ENCODE results near the gene SEC14L1.
A peak's percentile ranks its signal among the peaks of the same experiment; 100 is the strongest.
"Not testable (repeated sequence)": the region's sequence is repeated elsewhere in the genome, so short reads cannot be mapped to it uniquely, and the experiment has no call there.

The SEC14L1 gene

DNA sequence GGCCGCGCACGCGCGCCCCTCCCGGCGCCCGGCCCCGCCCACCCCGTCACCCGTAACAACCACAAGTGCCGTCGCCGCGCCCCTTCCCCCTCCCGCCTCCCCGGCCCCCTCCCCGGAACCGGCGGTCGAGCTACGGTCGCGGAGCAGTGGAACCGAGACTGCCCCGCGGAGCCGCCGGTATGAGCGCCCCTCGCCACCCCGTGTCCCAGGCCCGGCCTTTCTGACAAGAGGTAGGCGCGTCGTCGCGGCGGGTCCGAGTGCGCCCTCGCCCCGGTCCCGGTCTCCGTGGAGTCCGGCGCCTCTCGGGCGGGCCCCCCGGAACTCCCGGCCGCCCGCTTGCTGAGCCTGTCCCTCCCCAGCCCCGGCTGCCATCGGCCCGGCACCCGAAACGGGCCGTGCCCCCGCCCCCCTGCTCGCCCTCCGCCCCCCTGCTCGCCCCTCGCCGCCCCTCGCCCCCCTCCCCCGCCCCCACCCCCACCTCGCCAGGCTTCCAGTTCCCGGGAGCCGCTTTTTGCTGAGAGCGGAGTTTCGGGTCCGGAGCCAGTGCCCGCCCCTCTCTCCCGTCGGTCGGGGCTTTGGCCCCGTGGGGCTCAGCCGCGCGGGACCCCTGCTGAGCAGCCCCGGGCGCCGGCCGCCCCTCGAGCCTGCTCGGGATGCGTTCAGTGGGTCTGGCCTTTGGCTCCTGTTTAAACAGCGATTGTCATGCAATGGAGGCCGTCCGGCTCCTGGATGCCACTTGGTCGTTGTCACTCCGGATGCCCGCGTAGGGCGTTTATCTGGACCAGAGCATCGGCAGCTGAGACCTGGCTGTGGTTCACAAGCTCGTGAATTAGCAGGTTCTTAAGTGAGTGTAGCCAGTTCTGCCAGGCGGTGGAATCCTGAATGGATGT lies at the start of gene SEC14L1:
SEC14L1 (plus strand) TSS at position 92 of the 890 bp plus-strand sequence. CDS start 2,628 bp downstream, outside the sequence.
- DNase-seq (ENCODE audit: low read depth in 2 of 2): peak in 1 of 2 donors; percentile 28

DNA sequence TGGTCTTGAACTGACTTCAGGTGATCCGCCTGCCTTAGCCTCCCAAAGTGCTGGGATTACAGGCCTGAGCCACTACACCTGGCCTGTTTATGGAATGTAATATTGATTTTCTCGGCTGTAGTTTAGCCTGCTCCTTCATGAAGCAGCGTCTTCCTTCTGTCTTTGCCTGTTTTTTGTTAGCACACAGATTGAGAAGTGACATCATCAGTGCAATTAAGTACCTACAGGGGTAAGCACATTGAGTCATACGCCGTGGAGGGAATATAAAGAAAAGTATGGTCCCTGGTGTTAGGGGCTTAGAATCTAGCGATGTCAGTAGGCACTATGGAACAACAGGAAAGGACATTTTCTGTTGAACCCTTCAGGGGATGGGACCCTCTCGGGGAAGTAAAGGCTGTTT lies 48.7 kb upstream of the SEC14L1 start:
- DNase-seq (ENCODE audit: low read depth in 2 of 2): no peak

- no peak for DNase-seq (ENCODE audit: low read depth in 2 of 2)
Measured at GRCh38 chr17:77095461-77095860, 45.3 kb upstream of the SEC14L1 start.

DNA sequence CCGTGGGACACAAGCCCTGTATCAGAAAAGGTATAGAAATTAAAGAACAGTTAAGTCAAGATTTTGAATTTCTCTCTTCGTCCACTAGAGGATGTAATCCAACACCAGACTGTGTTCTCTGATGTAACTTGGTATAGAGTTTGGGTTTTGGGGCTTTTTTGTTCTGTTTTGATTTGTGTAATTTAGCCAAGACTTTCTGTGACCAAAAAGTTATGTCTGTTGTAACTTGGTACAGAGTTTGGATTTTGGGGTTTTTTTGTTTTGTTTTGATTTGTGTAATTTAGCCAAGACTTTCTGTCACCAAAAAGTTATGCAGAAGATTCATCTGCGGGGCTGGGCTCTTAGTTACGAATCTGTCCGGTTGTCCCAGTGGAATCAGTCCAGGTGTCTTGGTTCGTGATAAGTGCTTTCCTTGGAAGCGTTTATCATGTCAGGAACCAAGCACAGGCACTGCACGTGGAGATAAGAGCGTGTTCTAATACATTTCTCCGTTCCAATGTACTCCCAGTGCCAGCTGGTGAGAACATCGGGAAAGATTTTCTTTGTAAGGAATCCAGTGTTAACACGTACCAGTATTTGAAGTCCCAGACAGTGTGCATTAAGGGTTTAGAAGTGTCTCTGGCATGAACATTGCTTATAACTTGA lies 44.1 kb upstream of the SEC14L1 start:
- DNase-seq (ENCODE audit: low read depth in 2 of 2): no peak

GRCh38 chr17:77097631-77098180 lies 43.1 kb upstream of the SEC14L1 start:
- no peak for DNase-seq (ENCODE audit: low read depth in 2 of 2)

DNA sequence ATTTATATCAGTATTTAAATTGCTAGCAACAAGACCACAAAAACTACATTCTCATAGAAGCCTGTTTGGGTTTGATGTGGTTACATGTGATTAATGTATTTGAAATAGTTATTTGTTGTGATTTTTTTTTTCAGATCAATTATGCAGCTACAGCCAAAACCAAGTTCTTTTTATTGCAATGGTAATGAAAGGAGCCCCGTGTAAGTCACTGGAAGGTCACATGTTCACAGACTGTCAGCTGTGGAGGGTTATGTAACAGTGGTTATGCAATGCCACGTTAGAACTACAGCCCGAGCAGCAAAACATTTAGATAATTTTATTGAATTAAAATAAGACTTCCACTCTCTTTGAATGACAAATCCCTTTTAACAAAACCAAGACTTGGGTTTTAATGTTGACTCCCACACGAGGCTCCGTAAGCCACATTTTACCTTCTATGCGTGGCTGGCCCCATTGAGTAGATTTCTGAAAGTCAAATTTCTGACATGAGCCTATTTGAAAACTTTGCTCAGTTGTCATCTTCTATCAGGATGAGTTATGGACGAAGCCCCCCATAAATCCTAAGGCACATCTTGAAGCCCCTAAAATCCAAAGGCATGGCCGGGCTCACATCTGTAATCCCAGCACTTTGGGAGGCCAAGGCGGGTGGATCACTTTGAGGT lies 41.8 kb upstream of the SEC14L1 start:
- DNase-seq (ENCODE audit: low read depth in 2 of 2): no peak

- no peak for DNase-seq (ENCODE audit: low read depth in 2 of 2)
Measured at GRCh38 chr17:77099997-77100396, 40.8 kb upstream of the SEC14L1 start.

DNA sequence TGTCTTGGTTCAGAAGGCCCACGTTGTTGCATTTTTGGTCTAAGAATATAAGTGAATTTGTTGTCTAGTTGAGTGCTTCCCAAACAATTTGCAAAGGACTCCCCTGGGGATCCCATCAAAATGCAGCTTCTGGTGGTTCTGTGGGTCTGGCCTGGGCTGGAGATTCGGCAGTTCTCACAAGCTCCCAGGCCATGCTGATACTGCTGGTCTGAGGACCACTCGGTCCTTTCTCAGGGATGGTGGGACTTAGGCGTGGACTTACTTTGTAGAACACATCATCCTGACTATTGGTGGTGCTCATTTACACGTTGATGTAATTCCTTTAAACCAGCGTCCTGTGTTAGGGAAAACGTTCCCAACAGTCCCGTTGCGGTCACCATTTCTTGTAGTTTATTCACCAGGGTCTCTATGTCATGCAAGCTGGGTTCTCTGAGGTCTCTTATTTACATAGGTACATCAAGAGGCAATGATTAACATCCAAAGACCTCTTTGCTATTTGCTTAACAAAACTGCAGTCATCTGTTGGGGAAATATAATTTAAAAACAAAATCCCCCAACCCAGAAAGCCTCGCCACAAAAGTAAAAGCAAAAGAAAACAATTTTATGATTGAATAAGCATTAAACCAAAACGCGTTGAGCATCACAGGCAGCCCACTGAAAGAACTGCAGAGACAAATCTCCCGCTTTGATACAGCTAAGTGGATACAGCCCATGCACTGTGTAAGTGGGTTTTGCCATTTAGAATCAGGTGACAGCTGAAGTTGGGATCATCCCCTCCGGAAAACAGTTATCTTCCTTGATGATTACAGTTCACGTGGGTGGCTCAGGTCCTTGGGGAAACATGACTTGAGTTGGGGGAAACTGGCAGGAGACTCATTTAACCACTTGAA lies 39.0 kb upstream of the SEC14L1 start:
- no peak for DNase-seq (ENCODE audit: low read depth in 2 of 2)

- DNase-seq (ENCODE audit: low read depth in 2 of 2): not testable (repeated sequence)
Measured at GRCh38 chr17:77102411-77103134, 38.2 kb upstream of the SEC14L1 start.

DNA sequence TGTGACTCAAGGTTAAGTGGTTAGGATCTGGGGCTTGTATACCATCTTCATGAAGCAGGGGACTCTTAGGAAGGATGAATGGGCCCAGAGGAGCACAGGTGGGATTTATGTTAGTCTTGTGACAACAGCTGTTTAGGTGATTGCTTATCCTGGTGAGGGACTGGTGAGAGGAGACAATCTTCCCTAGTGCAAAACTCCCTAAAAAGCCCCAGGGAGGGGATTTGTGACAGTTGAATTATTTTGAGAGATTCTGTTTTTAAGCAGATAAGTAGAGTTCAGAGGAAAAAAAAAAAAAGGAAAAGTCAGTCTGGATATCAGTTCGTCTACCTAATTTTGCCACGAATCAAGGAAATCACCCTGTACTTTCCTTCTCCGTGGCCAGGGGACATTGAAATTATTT lies 35.1 kb upstream of the SEC14L1 start:
- DNase-seq (ENCODE audit: low read depth in 2 of 2): no peak

GRCh38 chr17:77106874-77107358 lies 33.9 kb upstream of the SEC14L1 start:
- no peak for DNase-seq (ENCODE audit: low read depth in 2 of 2)

DNA sequence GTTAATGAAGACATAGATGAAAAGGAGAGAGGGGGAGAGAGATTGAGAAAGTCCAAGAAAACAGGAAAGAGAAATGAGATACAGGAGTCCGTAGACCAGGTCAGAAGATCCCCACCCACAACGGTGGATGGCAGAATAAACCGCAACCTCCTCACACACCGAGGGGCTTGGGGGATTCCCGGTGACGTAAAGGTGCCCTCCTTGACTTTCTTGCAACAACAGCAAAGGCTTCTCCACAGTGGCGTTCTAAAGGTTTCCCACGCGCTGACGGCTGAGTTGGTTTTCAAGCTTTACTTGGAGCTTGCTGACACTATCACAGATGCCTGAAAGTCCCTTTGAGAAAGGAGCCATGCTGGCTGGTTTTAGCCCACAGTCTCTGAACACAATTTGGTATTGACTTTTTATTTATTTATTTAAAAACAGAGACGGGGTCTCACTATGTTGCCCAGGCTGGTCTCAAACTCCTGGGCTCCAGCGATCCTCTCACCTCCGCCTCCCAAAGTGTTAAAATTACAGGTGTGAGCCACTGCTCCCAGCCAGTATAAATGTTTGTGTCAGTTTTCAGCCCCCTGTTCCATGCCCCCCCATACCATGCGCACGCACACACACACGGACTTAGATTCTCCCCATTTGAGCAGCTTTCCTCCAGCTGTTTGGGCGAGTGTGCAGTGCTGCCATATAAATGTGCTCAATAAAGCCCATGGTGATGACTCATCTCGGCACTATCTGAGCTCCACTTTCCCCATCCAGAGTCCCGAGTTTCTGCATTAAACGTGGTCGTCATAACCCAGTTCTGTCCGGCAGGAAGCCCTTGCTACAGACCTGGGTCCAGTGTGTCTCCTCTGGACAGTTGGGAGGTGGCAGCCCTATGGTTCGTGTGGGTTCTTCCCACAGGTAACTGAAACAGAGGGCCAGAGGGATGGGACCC lies 33.0 kb upstream of the SEC14L1 start:
- DNase-seq (ENCODE audit: low read depth in 2 of 2): peak; percentile 82 to 84

- no peak for DNase-seq (ENCODE audit: low read depth in 2 of 2)
Measured at GRCh38 chr17:77109159-77109759, 31.5 kb upstream of the SEC14L1 start.

- DNase-seq (ENCODE audit: low read depth in 2 of 2): no peak
Measured at GRCh38 chr17:77109764-77110359, 30.9 kb upstream of the SEC14L1 start.

DNA sequence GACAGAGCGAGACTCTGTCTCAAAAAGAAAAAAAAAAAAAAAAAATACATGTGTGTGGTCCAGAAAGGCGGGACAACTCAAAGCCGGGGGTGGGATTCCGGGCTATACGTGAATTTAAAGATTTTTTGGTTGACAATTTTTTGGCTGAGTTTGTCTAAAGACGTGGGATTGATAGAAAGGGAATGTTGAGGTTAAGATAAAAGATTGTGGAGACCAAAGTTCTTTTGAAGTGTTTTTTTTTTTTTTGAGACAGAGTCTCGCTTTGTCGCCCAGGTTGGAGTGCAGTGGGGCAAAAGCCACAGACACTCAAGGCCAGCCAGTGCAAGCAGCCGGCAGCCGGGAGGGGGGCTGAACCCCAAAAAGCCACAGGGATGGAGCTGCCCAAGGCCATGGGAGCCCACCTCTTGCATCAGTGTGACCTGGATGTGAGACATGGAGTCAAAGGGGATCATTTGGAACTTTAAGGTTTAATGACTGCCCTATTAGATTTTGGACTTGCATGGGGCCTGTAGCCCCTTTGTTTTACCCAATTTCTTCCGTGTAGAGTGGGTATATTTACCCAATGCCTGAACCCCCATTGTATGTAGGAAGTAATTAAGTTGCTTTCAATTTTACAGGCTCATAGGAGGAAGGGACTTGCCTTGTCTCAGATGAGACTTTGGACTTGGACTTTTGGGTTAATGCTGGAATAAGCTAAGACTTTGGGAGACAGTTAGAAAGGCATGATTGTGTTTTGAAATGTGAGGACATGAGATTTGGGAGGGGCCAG lies 29.4 kb upstream of the SEC14L1 start:
- DNase-seq (ENCODE audit: low read depth in 2 of 2): not testable (repeated sequence)

DNA sequence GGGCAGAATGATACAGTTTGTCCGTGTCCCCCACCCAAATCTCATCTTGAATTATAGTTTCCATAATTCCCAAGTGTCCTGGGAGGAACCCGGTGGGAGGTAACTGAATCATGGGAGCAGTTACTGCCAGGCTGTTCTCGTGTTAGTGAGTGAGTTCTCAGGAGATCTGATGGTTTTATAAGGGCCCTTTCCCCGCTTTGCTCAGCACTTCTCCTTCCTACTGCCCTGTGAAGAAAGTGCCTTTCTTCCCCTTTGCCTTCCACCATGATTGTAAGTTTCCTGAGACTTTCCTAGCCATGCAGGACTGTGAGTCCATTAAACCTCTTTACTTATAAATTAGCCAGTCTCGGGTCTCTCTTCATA lies 28.9 kb upstream of the SEC14L1 start:
- no peak for DNase-seq (ENCODE audit: low read depth in 2 of 2)

DNA sequence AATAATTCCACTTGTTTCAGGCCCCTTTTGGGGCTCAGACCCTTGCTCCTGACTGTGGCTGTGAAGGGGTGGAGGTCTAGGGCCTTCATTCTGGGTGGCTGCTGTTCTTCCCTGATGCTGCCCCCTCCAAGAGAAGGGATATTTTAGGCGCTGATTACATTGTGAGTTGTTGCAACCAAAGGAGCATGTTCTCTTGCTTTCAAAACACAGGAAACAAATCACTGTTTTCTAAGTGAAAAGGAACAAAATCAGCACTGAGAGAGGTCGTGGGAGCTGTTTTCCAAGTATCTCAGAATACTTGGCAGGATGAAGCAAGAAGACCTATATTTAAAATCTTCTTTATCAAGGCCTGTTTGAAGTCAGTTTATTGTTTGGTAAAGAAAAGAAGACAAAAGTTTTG lies 25.3 kb upstream of the SEC14L1 start:
- DNase-seq (ENCODE audit: low read depth in 2 of 2): no peak

DNA sequence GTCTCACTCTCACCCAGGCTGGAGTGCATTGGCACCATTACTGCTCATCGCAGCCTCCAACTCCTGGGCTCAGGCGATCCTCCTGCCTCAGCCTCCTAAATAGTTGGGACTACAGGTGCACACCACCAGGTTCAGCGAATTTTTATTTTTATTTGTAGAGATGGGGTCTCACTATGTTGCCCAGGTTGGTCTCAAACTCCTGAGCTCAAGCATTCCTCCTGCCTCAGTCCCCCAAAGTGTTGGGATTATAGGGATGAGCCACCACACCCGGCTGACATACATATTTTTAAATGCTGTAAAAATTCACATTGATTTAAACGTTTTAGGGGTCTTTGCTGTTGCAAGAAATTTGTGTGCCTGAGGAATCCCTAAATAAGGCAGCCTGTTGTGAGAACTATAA lies 24.8 kb upstream of the SEC14L1 start:
- DNase-seq (ENCODE audit: low read depth in 2 of 2): no peak

Data from stimulated activated CD8-positive, alpha-beta memory T cell treated with anti-CD3 and anti-CD28 coated beads, Interleukin-15, amount 100 ng/mL, for 48 hours (primary cell).